Natural killer cell (primary cell): ENCODE data around the gene ZNF117. TPM values are rescaled to one million over a fixed set of nuclear protein-coding genes. Genes with fewer than 3 reads are reported as not detected.
"Not testable (repeated sequence)": the region's sequence is repeated elsewhere in the genome, so short reads cannot be mapped to it uniquely, and the experiment has no call there.

Experiments used
- ATAC-seq, 3 donors: fragments of 150-1000 bp in 2 of 3; fragments of 200-7000 bp in 1 of 3; cut with Tn5 transposase; 1 replicate in 1 of 3; 2 replicates in 2 of 3; pipeline ENCODE4 v1.10.0; 2021; ENCODE audit warnings: mild to moderate bottlenecking in 2 of 3, moderate library complexity in 2 of 3
- DNase-seq, 2 donors: peaks; one replicate each; pipeline versions ENCODE4 v3.0.0 to v3.0.0-alpha.2; 2013 to 2021; ENCODE audit warnings: mixed read lengths in 1 of 2
- H3K27ac ChIP-seq: one replicate; pipeline ENCODE4 v1.5.1; 2013; ENCODE audit warnings: mild to moderate bottlenecking, low read length
- H3K27me3 ChIP-seq: one replicate; pipeline ENCODE4 v1.6.1; 2013; ENCODE audit warnings: low read length; ENCODE audit not compliant: control insufficient read depth, insufficient read depth
- H3K36me3 ChIP-seq: one replicate; pipeline ENCODE4 v1.6.1; 2013; ENCODE audit warnings: low read length; ENCODE audit not compliant: control insufficient read depth, insufficient read depth
- H3K4me1 ChIP-seq: one replicate; pipeline ENCODE4 v1.6.1; 2013; ENCODE audit warnings: low read length; ENCODE audit not compliant: control insufficient read depth, insufficient read depth
- H3K4me3 ChIP-seq: one replicate; pipeline ENCODE4 v1.5.1; 2013; ENCODE audit warnings: low read length
- H3K9me3 ChIP-seq: one replicate; pipeline ENCODE4 v1.6.1; 2013; ENCODE audit warnings: low read length; ENCODE audit not compliant: control insufficient read depth, insufficient read depth
- H3K27ac Mint-ChIP-seq, 2 donors: one replicate each; pipeline ENCODE4 v1.8.0; 2022; ENCODE audit warnings: mild to moderate bottlenecking in 2 of 2, mixed read lengths in 2 of 2, moderate library complexity in 1 of 2
- H3K27me3 Mint-ChIP-seq, 2 donors: one replicate each; pipeline ENCODE4 v1.8.0; 2022; ENCODE audit warnings: low read depth in 2 of 2, mixed read lengths in 2 of 2
- H3K36me3 Mint-ChIP-seq: one replicate; pipeline ENCODE4 v1.8.0; 2022; ENCODE audit warnings: mixed read lengths
- H3K4me1 Mint-ChIP-seq, 2 donors: one replicate each; pipeline ENCODE4 v1.8.0; 2022; ENCODE audit warnings: mixed read lengths in 2 of 2
- H3K4me3 Mint-ChIP-seq: one replicate; pipeline ENCODE4 v1.8.0; 2022; ENCODE audit warnings: mild to moderate bottlenecking, moderate library complexity, mixed read lengths
- H3K9me3 Mint-ChIP-seq, 2 donors: one replicate each; pipeline ENCODE4 v1.8.0; 2022; ENCODE audit warnings: mixed read lengths in 2 of 2
- WGBS: methylation state at CpG from one replicate; pipeline ENCODE4 v1.1.7; 2013; ENCODE audit warnings: missing lambda C conversion rate; ENCODE audit not compliant: insufficient coverage; 5-methylcytosine and 5-hydroxymethylcytosine counted together
- intact Hi-C: fragments of 100-400 bp; cut with micrococcal nuclease; formaldehyde crosslinking; loops from one replicate; pipeline ENCODE4 v1.14.2; 2022
- total RNA-seq, 4 donors: library from RNA; stranded (reverse); fragments of 120-200 nt in 1 of 4; gene quantifications; one replicate each; pipeline versions ENCODE4 v1.2.3 to v1.2.4, GENCODE V29; 2013 to 2022

The ZNF117 gene
- total RNA-seq, 3 donors from 2014 or later (not counting 1 experiment from before 2014, with no cell fraction given): 5.2 to 12.7 (median 6.6) TPM

DNA sequence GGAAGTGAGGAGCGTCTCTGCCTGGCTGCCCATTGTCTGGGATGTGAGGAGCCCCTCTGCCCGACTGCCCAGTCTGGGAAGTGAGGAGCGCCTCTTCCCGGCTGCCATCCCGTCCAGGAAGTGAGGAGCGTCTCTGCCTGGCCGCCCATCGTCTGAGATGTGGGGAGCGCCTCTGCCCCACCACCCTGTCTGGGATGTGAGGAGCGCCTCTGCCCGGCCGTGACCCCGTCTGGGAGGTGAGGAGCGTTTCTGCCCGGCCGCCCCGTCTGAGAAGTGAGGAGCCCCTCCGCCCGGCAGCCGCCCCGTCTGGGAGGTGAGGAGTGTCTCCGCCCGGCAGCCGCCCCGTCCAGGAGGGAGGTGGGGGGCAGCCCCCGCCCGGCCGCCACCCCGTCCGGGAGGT lies 42.6 kb upstream of the ZNF117 start:
- DNase-seq, intact Hi-C loops, H3K4me1 Mint-ChIP-seq, H3K27ac Mint-ChIP-seq, H3K27me3 Mint-ChIP-seq, H3K36me3 Mint-ChIP-seq, H3K27ac ChIP-seq, H3K27me3 ChIP-seq, H3K4me3 ChIP-seq, ATAC-seq, H3K4me1 ChIP-seq, H3K9me3 Mint-ChIP-seq, H3K36me3 ChIP-seq, H3K4me3 Mint-ChIP-seq, H3K9me3 ChIP-seq: not testable (repeated sequence)
- 97% methylated on average over 17 of the region's 30 CpGs for WGBS

DNA sequence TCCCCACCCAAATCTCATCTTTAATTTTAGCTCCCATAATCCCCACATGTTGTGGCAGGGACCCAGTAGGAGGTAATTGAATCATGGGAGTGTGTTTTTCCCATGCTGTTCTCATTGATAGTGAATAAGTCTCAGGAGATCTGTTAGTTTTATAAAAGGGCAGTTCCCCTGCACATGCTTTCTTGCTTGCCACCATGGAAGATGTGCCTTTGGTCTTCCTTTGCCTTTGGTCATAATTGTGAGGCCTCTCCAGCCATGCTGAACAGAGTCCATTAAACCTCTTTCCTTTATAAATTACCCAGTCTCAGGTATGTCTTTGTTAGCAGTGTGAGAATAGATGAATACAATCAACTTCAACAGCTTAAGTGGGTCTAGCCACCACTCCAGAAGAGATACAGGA lies 34.2 kb upstream of the ZNF117 start:
- ATAC-seq, H3K27me3 Mint-ChIP-seq, H3K4me3 ChIP-seq, H3K27ac ChIP-seq, H3K4me3 Mint-ChIP-seq, H3K4me1 ChIP-seq, H3K36me3 ChIP-seq, H3K4me1 Mint-ChIP-seq, H3K27ac Mint-ChIP-seq, intact Hi-C loops, H3K9me3 Mint-ChIP-seq, H3K27me3 ChIP-seq, H3K36me3 Mint-ChIP-seq, DNase-seq, H3K9me3 ChIP-seq: not testable (repeated sequence)

DNA sequence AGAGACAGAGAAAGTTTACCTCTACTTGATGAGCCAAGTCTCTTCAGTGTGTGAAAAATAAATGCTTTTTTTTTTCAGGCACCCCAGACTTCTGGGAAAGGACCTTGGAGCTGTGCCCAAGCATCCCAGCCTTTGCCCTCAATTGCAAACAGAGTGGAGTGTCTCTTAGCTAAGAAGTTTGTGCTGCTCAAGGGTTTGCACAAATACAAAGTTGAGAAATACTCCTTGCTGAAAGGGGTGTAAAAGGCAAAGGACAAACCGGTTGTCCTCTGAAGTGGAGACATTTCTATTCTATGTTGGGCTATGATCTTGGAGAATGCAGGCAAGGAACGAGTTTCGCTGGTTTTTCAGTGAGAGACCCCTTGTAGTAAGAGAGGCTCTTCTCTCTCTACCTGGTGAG lies 30.1 kb upstream of the ZNF117 start:
- H3K4me1 Mint-ChIP-seq, H3K36me3 Mint-ChIP-seq: not testable (repeated sequence)
- WGBS: no CpG with 5 or more reads among the region's 3 CpGs

DNA sequence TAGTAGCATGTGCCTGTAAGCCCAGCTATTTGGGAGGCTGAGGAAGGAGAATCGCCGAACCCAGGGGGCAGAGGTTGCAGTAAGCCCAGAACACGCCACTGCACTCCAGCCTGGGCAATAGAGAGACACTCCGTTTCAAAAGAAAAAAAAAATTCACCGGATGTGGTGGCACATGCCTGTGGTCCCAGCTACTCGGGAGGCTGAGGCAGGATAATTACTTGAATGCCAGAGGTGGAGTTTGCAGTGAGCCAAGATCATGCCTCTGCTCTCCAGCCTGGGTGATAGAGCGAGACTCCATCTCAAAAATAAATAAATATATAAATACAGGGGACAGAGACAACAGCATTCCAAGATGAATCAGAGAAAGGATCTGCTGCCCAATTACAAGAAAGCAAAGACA lies 19.0 kb upstream of the ZNF117 start:
- not testable (repeated sequence) for H3K4me3 Mint-ChIP-seq, H3K9me3 Mint-ChIP-seq, H3K27me3 ChIP-seq, H3K4me3 ChIP-seq, DNase-seq, H3K9me3 ChIP-seq, H3K36me3 ChIP-seq, ATAC-seq, H3K36me3 Mint-ChIP-seq, H3K27ac ChIP-seq, H3K27me3 Mint-ChIP-seq, H3K27ac Mint-ChIP-seq
- H3K4me1 ChIP-seq: peaks cover 13% of the 10 kb centered on the region
- 93% methylated on average over 6 of the region's 7 CpGs for WGBS
- peaks cover 26% of the 10 kb centered on the region in 2 donors for H3K4me1 Mint-ChIP-seq
- intact Hi-C loops: loop anchor here (5.0 to 10.0 kb wide), 3 partner anchors 72 to 365 kb away; partner anchors contain the start of genes ZNF138 and ZNF92

More for the DNA sequence above, 30.1 kb upstream of the ZNF117 start:
- H3K27me3 Mint-ChIP-seq, H3K27ac ChIP-seq, H3K36me3 ChIP-seq, H3K27me3 ChIP-seq, H3K9me3 Mint-ChIP-seq, DNase-seq, H3K9me3 ChIP-seq, ATAC-seq, intact Hi-C loops, H3K27ac Mint-ChIP-seq, H3K4me3 ChIP-seq, H3K4me1 ChIP-seq, H3K4me3 Mint-ChIP-seq: not testable (repeated sequence)

DNA sequence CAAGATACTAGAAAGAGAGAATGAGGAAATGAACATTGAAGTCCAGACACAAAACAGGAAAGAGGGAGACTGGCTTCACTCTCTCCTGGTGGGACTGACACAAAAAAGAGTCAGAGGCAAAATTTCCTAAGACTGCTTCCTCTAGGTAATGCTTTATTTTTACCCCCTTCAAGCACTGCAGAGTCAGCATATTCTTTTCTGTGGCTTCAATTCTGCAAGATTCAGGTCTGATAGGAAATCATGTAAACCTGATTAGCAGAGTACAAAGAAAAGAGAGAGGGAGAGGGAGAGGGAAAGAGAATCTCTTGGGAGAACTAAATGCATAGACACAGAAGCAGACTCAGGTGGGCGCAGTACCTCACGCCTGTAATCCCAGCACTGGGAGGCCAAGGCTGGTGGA lies 18.6 kb upstream of the ZNF117 start:
- 93% methylated on average over 2 of the region's 2 CpGs for WGBS

DNA sequence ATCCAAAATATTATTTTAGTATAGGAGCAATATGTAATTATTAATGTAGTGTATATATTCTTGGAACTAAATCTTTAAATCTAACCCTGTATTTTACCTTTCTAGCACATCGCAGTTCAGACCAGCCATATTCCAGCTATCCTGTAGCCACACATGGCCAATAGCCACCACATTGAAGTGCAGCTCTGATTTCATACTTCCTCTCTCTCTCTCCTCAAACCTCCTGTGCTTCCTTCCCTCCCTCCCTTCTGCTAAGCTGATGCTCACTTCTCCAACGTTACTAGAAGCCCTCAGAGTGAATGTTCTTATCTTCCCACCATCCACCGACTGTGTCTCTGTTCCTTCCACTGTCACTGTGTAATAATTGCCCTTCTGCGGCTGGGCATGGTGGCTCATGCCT lies 16.2 kb upstream of the ZNF117 start:
- DNase-seq (peak in 1 of 2 donors; percentile 47), ATAC-seq (peak; percentile 11 to 22 (median 12))
- not testable (repeated sequence) for H3K9me3 Mint-ChIP-seq, H3K9me3 ChIP-seq, H3K27me3 ChIP-seq, H3K36me3 ChIP-seq, H3K36me3 Mint-ChIP-seq, H3K27me3 Mint-ChIP-seq
- intact Hi-C loops: loop anchor here (5.0 to 10.0 kb wide), 3 partner anchors 75 to 368 kb away; partner anchors contain the start of genes ZNF138 and ZNF92
- peak overlapping the region; percentile 85 for H3K4me3 ChIP-seq
- peak overlapping the region; percentile 82 for H3K27ac ChIP-seq
- H3K27ac Mint-ChIP-seq: peak overlapping the region; percentile 93 to 96
- 12% methylated on average over 3 of the region's 4 CpGs for WGBS
- H3K4me1 Mint-ChIP-seq: peaks cover 44 to 50% of the 10 kb centered on the region in 2 donors
- H3K4me1 ChIP-seq: peaks cover 13% of the 10 kb centered on the region
- peak overlapping the region; percentile 95 for H3K4me3 Mint-ChIP-seq

More for the DNA sequence above, 18.6 kb upstream of the ZNF117 start:
- not testable (repeated sequence) for H3K27me3 Mint-ChIP-seq, H3K36me3 ChIP-seq, ATAC-seq, H3K27ac Mint-ChIP-seq, H3K4me3 ChIP-seq, H3K27ac ChIP-seq, H3K9me3 ChIP-seq, H3K27me3 ChIP-seq, H3K36me3 Mint-ChIP-seq, H3K4me3 Mint-ChIP-seq, DNase-seq, H3K9me3 Mint-ChIP-seq
- H3K4me1 Mint-ChIP-seq: peaks cover 29 to 31% of the 10 kb centered on the region in 2 donors
- intact Hi-C loops: loop anchor here (5.0 to 10.0 kb wide), 3 partner anchors 73 to 365 kb away; partner anchors contain the start of genes ZNF138 and ZNF92
- peaks cover 13% of the 10 kb centered on the region for H3K4me1 ChIP-seq
